ENCODE measurements around the gene SLC27A5. TPM values are rescaled to one million over a fixed set of nuclear protein-coding genes. Genes with fewer than 3 reads are reported as not detected.

Gene SLC27A5
- total and polyA plus RNA-seq, 2 experiments from 2014 or later: 16.2 to 35.5 TPM

DNA sequence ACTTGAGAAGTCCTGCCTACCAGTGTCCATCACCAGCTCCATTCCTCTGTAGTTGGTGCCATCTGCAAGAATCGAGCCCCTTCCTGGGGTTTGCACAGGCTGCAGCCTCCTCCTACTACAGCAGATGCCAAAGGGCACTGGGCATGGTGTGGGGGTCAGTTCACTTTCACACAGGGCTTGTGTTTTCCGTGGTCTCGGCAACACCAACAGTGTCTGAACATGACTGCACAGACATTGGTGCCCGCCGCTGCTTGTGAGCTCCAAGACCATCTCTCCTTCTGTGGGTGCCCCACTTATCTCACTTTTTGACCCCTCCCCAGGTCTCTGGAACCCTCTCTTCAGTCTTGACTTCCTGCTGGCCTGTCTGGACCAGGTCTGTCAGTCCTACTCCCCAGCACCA, 20.4 kb downstream of the SLC27A5 start:
- H3K27ac Mint-ChIP-seq: no peak overlapping the region
- no peak for DNase-seq (ENCODE audit: low spot score)
- ATAC-seq: no peak
- no peaks in the 10 kb centered on the region for H3K9me3 Mint-ChIP-seq
- Histone ChIP-seq H3K27me3 (ENCODE audit: insufficient read depth) (no peaks in the 10 kb centered on the region), H3K9me2 (ENCODE audit: insufficient read depth) (no peaks in the 10 kb centered on the region), H3K79me2 (replicated peaks; ENCODE audit: insufficient read depth) (no peaks in the 10 kb centered on the region), H3K4me2 (no peak overlapping the region), H4K20me1 (replicated peaks; ENCODE audit: insufficient read depth) (no peaks in the 10 kb centered on the region; the same call in 1 of the 2 replicates), H3K4me3 (no peak overlapping the region), H3K4me1 (ENCODE audit: insufficient read depth) (no peaks in the 10 kb centered on the region), H2AFZ (no peak overlapping the region), H3K27ac (ENCODE audit: low read depth) (no peak overlapping the region), H3F3A (replicated peaks; ENCODE audit: low read depth) (no peaks in the 10 kb centered on the region), H3K36me3 (ENCODE audit: insufficient read depth) (no peaks in the 10 kb centered on the region)
- H3K4me3 Mint-ChIP-seq: no peak overlapping the region; the same call in 2 of the 3 replicates
- no peaks in the 10 kb centered on the region; the same call in 2 of the 3 replicates for H3K36me3 Mint-ChIP-seq (ENCODE audit: low read depth)
- TF ChIP-seq CTCF (conservative IDR thresholded peaks at IDR 0.05; ENCODE audit: low read depth in 2 of 2): no peak
- no peak for TF ChIP-seq ZNF331 (CRISPR knock-in tag; IDR thresholded peaks at IDR 0.05; ENCODE audit: low read depth)
- TF ChIP-seq JUNB (IDR thresholded peaks at IDR 0.05; ENCODE audit: unreplicated experiment): no peak
- no peak for TF ChIP-seq EZH2phosphoT487 (IDR thresholded peaks at IDR 0.05; ENCODE audit: unreplicated experiment)
- TF ChIP-seq NANOG (IDR thresholded peaks at IDR 0.05; ENCODE audit: borderline replicate concordance): no peak
- TF ChIP-seq ZNF462 (CRISPR knock-in tag; IDR thresholded peaks at IDR 0.05): no peak
- TF ChIP-seq, protein P1, sequence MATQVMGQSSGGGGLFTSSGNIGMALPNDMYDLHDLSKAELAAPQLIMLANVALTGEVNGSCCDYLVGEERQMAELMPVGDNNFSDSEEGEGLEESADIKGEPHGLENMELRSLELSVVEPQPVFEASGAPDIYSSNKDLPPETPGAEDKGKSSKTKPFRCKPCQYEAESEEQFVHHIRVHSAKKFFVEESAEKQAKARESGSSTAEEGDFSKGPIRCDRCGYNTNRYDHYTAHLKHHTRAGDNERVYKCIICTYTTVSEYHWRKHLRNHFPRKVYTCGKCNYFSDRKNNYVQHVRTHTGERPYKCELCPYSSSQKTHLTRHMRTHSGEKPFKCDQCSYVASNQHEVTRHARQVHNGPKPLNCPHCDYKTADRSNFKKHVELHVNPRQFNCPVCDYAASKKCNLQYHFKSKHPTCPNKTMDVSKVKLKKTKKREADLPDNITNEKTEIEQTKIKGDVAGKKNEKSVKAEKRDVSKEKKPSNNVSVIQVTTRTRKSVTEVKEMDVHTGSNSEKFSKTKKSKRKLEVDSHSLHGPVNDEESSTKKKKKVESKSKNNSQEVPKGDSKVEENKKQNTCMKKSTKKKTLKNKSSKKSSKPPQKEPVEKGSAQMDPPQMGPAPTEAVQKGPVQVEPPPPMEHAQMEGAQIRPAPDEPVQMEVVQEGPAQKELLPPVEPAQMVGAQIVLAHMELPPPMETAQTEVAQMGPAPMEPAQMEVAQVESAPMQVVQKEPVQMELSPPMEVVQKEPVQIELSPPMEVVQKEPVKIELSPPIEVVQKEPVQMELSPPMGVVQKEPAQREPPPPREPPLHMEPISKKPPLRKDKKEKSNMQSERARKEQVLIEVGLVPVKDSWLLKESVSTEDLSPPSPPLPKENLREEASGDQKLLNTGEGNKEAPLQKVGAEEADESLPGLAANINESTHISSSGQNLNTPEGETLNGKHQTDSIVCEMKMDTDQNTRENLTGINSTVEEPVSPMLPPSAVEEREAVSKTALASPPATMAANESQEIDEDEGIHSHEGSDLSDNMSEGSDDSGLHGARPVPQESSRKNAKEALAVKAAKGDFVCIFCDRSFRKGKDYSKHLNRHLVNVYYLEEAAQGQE (IDR thresholded peaks at IDR 0.05; ENCODE audit: unreplicated experiment): no peak
- TF ChIP-seq POLR2AphosphoS5 (IDR thresholded peaks at IDR 0.05; ENCODE audit: low read depth): no peak
- no peak for TF ChIP-seq ZNF114 (CRISPR knock-in tag; IDR thresholded peaks at IDR 0.05)
- no peak for TF ChIP-seq EZH2 (IDR thresholded peaks at IDR 0.05; ENCODE audit: low read depth, unreplicated experiment)
- no peak for TF ChIP-seq CREB1 (CRISPR knock-in tag; IDR thresholded peaks at IDR 0.05; ENCODE audit: low read depth)
- no peak for TF ChIP-seq STAT1 (IDR thresholded peaks at IDR 0.05; ENCODE audit: unreplicated experiment)
- no peak for TF ChIP-seq ETS1 (IDR thresholded peaks at IDR 0.05)
- peaks cover 8% of the 10 kb centered on the region for H3K27me3 Mint-ChIP-seq (ENCODE audit: insufficient read depth, low read depth, poor library complexity)
- H3K4me1 Mint-ChIP-seq: no peaks in the 10 kb centered on the region

All from GM23338 (cell line).